ENCODE results near the gene GPR143. TPM values are rescaled to one million over a fixed set of nuclear protein-coding genes. Genes with fewer than 3 reads are reported as not detected.

The GPR143 gene
- total RNA-seq, 1 experiment from 2014 or later: 1.8 TPM

DNA sequence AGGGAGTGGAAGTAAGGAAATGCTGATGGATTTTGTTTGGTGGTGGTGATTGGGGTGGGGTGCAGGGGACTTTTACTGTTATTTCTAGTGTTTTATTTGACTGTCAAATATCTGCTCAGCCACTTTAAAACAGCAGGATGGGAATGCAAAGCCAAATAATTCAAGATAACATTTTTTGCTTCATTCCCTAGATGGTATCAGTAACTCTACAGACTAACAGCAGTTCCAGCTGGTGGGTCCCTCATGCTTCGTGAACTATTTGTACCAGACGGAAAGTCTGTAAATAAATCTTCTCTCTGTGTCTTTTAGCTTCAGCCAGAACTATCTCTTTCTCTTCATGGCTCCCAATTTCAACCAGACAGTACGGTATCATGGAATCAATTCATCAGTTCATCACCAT lies 27.5 kb downstream of the GPR143 start:
- no peak overlapping the region for H2AFZ ChIP-seq (ENCODE audit: low read depth, low read length, poor library complexity, severe bottlenecking)
- no peaks in the 10 kb centered on the region for H4K20me1 ChIP-seq (ENCODE audit: insufficient read depth)
- intact Hi-C loops (cut with micrococcal nuclease): no loop called here
- no peak overlapping the region for H3K27ac ChIP-seq (ENCODE audit: low read depth, low read length)
- no peaks in the 10 kb centered on the region for H3K36me3 ChIP-seq (ENCODE audit: control insufficient read depth in 1 of 2, insufficient read depth in 2 of 2, low read length in 2 of 2)
- H3K27me3 ChIP-seq (ENCODE audit: insufficient read depth, low read length): no peaks in the 10 kb centered on the region
- no peaks in the 10 kb centered on the region for H3K9me2 ChIP-seq (ENCODE audit: insufficient read depth)
- no TSS peak for BruUV-seq (replicated peaks)
- no peak overlapping the region for H3K4me2 ChIP-seq (ENCODE audit: low read length)
- H3K4me3 ChIP-seq (replicated peaks in 1 of 2; ENCODE audit: low read depth in 1 of 2, low read length in 2 of 2): no peak overlapping the region
- H3K4me1 ChIP-seq (ENCODE audit: control insufficient read depth in 1 of 2, insufficient read depth in 2 of 2, low read length in 2 of 2): no peaks in the 10 kb centered on the region
- H3K79me2 ChIP-seq (ENCODE audit: insufficient read depth, low read length): no peaks in the 10 kb centered on the region
- RAD21 ChIA-PET (ENCODE audit: low non-redundant PET in 1 of 2, low total read pairs in 2 of 2, uncharacterized antibody in 2 of 2, unreplicated experiment in 2 of 2): no interaction called here
- CTCF ChIA-PET: no interaction called here
- H3K9me3 ChIP-seq (ENCODE audit: control insufficient read depth in 1 of 2, insufficient read depth in 1 of 2, low read depth in 1 of 2, low read length in 2 of 2): no peaks in the 10 kb centered on the region
- DNase-seq (ENCODE audit: low read depth, low spot score) (no peak), ATAC-seq (no peak)
- H3K9ac ChIP-seq (ENCODE audit: low read length): no peak overlapping the region
- POLR2A ChIA-PET: no interaction called here
- TF ChIP-seq POLR2AphosphoS5 (IDR thresholded peaks at IDR 0.05; ENCODE audit: low read depth, low read length) (no peak), ELF1 (IDR thresholded peaks at IDR 0.05; ENCODE audit: borderline replicate concordance, low read depth) (no peak), POLR2A (IDR thresholded peaks at IDR 0.05; ENCODE audit: borderline replicate concordance, extremely low read depth, insufficient read depth, insufficient read length) (no peak), SIN3A (IDR thresholded peaks at IDR 0.05; ENCODE audit: low read depth) (no peak), ZNF274 (IDR thresholded peaks at IDR 0.05; ENCODE audit: low read depth, low read length) (no peak), CEBPB (IDR thresholded peaks at IDR 0.05; ENCODE audit: low read depth) (no peak), EZH2phosphoT487 (IDR thresholded peaks at IDR 0.05; ENCODE audit: borderline replicate concordance) (no peak), JUND (IDR thresholded peaks at IDR 0.05) (no peak), TCF7L2 (IDR thresholded peaks at IDR 0.05; ENCODE audit: borderline replicate concordance, extremely low read depth, insufficient read depth, insufficient read length) (no peak), YY1 (IDR thresholded peaks at IDR 0.05; ENCODE audit: extremely low read depth, insufficient replicate concordance, low read depth, low read length) (no peak), RAD21 (IDR thresholded peaks at IDR 0.05; ENCODE audit: low read depth) (no peak)
- TF ChIP-seq, protein P1, sequence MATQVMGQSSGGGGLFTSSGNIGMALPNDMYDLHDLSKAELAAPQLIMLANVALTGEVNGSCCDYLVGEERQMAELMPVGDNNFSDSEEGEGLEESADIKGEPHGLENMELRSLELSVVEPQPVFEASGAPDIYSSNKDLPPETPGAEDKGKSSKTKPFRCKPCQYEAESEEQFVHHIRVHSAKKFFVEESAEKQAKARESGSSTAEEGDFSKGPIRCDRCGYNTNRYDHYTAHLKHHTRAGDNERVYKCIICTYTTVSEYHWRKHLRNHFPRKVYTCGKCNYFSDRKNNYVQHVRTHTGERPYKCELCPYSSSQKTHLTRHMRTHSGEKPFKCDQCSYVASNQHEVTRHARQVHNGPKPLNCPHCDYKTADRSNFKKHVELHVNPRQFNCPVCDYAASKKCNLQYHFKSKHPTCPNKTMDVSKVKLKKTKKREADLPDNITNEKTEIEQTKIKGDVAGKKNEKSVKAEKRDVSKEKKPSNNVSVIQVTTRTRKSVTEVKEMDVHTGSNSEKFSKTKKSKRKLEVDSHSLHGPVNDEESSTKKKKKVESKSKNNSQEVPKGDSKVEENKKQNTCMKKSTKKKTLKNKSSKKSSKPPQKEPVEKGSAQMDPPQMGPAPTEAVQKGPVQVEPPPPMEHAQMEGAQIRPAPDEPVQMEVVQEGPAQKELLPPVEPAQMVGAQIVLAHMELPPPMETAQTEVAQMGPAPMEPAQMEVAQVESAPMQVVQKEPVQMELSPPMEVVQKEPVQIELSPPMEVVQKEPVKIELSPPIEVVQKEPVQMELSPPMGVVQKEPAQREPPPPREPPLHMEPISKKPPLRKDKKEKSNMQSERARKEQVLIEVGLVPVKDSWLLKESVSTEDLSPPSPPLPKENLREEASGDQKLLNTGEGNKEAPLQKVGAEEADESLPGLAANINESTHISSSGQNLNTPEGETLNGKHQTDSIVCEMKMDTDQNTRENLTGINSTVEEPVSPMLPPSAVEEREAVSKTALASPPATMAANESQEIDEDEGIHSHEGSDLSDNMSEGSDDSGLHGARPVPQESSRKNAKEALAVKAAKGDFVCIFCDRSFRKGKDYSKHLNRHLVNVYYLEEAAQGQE (IDR thresholded peaks at IDR 0.05; ENCODE audit: low read depth): no peak
- TF ChIP-seq, protein P2, sequence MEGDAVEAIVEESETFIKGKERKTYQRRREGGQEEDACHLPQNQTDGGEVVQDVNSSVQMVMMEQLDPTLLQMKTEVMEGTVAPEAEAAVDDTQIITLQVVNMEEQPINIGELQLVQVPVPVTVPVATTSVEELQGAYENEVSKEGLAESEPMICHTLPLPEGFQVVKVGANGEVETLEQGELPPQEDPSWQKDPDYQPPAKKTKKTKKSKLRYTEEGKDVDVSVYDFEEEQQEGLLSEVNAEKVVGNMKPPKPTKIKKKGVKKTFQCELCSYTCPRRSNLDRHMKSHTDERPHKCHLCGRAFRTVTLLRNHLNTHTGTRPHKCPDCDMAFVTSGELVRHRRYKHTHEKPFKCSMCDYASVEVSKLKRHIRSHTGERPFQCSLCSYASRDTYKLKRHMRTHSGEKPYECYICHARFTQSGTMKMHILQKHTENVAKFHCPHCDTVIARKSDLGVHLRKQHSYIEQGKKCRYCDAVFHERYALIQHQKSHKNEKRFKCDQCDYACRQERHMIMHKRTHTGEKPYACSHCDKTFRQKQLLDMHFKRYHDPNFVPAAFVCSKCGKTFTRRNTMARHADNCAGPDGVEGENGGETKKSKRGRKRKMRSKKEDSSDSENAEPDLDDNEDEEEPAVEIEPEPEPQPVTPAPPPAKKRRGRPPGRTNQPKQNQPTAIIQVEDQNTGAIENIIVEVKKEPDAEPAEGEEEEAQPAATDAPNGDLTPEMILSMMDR (IDR thresholded peaks at IDR 0.05 in 2 of 3, conservative IDR thresholded peaks at IDR 0.05 in 1 of 3; ENCODE audit: borderline replicate concordance in 1 of 3, insufficient read depth in 1 of 3, low read depth in 2 of 3, low read length in 2 of 3): no peak
- TF ChIP-seq, protein P3, sequence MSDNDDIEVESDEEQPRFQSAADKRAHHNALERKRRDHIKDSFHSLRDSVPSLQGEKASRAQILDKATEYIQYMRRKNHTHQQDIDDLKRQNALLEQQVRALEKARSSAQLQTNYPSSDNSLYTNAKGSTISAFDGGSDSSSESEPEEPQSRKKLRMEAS (IDR thresholded peaks at IDR 0.05): no peak
- TF ChIP-seq, protein P4, sequence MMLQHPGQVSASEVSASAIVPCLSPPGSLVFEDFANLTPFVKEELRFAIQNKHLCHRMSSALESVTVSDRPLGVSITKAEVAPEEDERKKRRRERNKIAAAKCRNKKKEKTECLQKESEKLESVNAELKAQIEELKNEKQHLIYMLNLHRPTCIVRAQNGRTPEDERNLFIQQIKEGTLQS (IDR thresholded peaks at IDR 0.05): no peak
